GM12875 (cell line): ENCODE measurements around the gene TREML4.

ENCODE experiments used
- H3K4me3 ChIP-seq: one replicate; pipeline ENCODE4 v1.5.1; 2011; ENCODE audit warnings: low read depth, low read length, control low read depth
- TF ChIP-seq, protein P1 (sequence below): IDR thresholded peaks from 2 replicates; pipeline ENCODE4 v1.5.1; 2011; ENCODE audit warnings: low read depth, mild to moderate bottlenecking, control low read depth, inconsistent platforms, low read length, moderate library complexity, borderline replicate concordance; ENCODE audit not compliant: insufficient read depth

Gene TREML4

DNA sequence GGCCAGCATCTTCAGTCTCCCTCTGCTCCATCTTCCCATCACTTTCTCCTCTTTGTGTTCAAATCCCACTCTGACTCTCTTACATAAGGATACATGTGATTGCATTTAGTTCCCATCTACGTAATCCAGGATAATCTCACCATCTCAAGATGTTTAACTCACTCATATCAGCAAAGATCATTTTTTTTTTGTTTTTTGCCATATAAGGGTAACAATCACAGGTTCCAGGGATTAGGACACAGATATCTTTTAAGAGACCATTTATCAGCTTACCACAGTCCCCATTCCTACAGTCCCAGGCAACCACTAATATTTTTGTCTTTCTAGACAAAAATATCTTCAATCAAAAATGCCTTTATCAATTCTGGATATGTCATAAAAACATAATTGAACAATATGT, 24.0 kb upstream of the TREML4 start:
- TF ChIP-seq, protein P1, sequence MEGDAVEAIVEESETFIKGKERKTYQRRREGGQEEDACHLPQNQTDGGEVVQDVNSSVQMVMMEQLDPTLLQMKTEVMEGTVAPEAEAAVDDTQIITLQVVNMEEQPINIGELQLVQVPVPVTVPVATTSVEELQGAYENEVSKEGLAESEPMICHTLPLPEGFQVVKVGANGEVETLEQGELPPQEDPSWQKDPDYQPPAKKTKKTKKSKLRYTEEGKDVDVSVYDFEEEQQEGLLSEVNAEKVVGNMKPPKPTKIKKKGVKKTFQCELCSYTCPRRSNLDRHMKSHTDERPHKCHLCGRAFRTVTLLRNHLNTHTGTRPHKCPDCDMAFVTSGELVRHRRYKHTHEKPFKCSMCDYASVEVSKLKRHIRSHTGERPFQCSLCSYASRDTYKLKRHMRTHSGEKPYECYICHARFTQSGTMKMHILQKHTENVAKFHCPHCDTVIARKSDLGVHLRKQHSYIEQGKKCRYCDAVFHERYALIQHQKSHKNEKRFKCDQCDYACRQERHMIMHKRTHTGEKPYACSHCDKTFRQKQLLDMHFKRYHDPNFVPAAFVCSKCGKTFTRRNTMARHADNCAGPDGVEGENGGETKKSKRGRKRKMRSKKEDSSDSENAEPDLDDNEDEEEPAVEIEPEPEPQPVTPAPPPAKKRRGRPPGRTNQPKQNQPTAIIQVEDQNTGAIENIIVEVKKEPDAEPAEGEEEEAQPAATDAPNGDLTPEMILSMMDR: no peak
- H3K4me3 ChIP-seq: no peak overlapping the region

DNA sequence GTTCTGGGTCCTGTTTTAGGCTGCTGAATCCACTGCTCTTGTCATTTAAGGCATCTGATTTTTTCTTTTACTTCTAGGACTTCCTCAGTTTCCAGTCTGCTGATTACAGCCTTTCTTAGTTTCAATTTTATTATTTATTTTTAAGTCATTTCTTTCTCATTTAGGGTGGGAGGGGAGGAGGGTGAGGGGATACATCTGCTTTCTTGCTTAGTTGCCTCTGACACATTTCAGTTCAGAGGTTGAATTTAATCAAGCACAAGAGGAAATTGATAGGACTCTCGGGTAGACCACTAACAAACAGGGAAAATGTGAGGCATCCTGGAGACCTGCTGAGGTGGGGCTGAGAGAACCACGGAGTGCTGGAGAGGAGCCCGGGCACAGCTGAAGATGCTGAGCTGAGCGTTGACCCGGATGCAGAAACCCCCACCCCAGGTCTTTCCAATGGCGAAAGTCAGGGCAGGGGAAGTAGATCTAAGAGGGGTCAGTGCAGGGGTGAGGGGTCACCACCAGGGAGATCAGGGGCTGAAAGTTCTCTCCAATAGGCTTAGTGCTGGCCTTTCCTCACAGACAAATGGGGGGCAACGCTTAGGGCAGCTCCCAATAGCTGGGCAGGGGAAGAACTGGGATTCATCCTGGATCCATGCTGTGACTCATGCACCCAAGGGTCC, 19.6 kb upstream of the TREML4 start:
- H3K4me3 ChIP-seq: no peak overlapping the region
- TF ChIP-seq, protein P1: no peak

DNA sequence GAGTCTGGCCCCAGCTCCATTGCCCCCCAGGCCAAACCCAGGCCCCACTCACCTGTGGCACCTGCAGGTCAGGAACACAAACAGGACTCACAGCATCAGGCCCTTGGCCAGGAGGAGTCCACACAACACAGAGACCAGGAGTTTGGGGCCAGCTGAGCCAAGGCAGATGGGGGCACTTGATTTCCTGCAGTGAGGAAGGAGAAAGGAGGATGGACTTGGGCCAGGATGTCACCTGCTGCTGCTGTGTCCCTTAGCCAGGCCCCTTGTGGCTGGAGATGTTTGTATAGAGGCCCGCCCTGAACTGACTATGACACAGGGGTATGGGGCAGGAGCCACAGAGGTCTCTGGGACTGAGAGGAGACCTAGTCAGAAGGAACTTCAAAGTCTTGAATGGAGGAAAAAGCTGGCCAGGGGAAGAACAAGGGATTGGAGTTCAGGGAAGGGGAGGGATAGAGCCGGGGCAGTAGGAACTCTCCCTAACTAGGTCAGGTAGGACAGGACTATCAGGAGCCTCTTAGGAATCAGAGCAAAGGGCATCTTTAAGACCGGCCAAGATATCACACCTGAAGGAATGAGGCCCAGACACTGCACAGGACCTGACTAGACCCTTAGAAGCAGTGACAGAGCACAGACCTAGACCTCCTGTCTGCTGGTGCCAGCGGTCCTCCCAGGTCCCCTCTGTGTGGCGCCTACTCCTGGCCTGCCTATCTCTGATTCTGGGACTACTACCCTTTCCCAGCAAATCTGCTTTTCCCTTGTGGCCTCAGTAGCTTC, 18.4 kb upstream of the TREML4 start:
- TF ChIP-seq, protein P1: no peak
- H3K4me3 ChIP-seq: no peak overlapping the region

DNA sequence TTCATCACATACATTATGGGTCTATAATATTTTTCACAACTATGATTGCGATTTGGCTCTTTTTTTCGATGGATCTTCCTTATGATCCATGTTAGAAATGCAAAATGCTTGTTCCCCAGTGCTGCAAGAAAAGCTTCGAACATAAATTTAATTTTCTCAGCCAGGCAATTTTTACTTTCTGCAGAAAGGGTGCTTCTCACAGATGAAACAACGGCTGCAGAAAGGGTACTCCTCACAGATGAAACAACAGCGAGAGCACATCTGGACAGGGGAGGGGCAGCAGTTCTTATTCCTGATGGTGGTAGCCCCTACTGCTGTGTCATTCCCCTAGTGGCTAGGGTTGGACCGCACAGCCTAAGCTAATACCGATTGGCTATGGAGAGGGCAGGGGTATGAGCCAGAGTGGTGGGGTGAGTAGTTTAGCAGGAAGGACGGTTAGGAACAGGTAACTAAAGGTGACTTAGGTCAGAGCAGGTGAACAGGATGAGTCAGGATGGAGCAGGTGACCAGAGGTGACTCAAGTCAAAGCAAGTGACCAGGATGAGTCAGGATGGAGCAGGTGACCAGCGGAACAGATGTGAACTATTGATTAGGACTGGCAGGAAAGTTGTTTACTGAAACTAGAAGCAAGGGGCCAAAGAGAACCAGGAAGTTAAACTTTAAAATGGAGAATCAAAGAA, 13.4 kb upstream of the TREML4 start:
- H3K4me3 ChIP-seq: no peak overlapping the region
- TF ChIP-seq, protein P1: no peak

DNA sequence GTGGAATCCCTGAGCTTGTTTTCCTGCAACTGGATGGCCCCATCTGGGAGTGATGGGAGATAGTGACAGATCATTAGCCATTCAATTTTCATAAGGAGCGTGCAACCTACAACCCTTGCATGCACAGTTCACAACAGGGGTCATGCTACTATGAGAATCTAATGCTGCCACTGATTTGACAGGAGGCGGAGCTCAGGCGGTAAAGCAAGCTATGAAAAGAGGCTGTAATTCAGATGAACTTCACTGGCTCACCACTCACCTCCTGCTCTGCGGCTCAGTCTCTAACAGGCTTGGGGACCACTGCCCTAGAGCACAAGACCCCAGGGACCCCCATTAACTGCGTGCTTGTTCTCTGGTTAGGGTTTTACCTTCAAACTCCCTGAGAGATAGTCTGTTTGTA, 12.4 kb upstream of the TREML4 start:
- TF ChIP-seq, protein P1: no peak
- no peak overlapping the region for H3K4me3 ChIP-seq

DNA sequence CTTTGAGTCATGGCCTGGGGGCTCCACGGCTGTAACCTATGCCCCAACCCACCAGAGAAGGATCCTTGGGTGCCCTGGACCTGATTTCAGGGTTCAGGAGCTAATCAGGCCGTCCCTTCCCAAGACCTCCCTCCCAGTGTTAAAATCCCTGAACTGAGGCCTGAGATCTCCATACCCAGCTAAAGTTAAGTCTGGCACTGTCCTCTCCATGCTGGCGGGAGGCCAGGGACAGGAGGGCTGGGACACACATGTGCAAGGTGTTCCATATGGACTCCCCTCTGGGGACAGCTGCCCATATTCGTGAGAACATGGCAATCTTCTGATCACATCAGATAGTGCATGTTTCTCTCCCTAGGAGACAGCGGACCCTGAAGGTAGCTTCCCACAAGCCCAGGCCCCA, 11.5 kb upstream of the TREML4 start:
- no peak overlapping the region for H3K4me3 ChIP-seq
- TF ChIP-seq, protein P1: no peak
